ENCODE data around the gene HNRNPF.

The HNRNPF gene

DNA sequence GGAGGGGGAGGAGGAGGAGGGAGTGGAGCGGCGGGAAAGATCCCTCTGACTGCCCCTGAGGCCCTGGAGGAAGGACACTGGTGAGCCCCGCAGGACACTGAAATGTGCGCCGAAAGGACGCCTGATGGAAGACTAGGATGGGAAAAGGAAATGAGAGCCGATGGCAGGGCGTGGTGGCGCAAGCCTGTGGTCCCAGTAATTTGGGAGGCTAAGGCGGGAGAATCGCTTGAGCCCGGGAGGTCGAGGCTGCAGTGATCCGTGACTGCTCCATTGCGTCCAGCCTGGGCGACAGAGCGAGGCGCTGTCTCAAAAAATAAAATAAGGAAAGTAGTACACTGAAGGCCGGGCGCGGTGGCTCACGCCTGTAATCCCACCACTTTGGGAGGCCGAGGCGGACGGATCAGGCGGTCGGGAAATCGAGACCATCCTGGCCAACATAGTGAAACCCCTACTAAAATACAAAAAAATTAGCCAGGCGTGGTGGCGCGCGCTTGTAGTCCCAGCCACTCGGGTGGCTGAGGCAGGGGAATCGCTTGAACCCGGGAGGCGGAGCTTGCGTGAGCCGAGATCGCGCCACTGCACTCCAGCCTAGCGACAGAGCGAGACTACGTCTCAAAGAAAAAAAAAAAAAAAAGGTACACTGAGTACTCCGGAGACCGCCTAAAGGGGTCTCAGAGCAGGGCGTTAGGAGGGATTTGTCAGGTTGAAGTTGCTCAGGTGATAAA, 561 bp upstream of the HNRNPF start:
- TF ChIP-seq, protein P1, sequence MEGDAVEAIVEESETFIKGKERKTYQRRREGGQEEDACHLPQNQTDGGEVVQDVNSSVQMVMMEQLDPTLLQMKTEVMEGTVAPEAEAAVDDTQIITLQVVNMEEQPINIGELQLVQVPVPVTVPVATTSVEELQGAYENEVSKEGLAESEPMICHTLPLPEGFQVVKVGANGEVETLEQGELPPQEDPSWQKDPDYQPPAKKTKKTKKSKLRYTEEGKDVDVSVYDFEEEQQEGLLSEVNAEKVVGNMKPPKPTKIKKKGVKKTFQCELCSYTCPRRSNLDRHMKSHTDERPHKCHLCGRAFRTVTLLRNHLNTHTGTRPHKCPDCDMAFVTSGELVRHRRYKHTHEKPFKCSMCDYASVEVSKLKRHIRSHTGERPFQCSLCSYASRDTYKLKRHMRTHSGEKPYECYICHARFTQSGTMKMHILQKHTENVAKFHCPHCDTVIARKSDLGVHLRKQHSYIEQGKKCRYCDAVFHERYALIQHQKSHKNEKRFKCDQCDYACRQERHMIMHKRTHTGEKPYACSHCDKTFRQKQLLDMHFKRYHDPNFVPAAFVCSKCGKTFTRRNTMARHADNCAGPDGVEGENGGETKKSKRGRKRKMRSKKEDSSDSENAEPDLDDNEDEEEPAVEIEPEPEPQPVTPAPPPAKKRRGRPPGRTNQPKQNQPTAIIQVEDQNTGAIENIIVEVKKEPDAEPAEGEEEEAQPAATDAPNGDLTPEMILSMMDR (IDR thresholded peaks at IDR 0.05; ENCODE audit: control extremely low read depth, extremely low read depth, low read depth, missing control alignments) = no peak
- POLR2A ChIA-PET = interaction anchor here (0.6 to 1.7 kb wide), 5 partner anchors 8 to 1841 kb away, joined by 3 to 4 read pairs (median 3); no protein-coding TSS in a partner anchor
- no peak for DNase-seq (ENCODE audit: extremely low spot score)
- CTCF ChIA-PET = interaction anchor here (0.6 to 1.7 kb wide), 4 partner anchors 9 to 205 kb away, joined by 3 to 7 read pairs (median 4); no protein-coding TSS in a partner anchor

DNA sequence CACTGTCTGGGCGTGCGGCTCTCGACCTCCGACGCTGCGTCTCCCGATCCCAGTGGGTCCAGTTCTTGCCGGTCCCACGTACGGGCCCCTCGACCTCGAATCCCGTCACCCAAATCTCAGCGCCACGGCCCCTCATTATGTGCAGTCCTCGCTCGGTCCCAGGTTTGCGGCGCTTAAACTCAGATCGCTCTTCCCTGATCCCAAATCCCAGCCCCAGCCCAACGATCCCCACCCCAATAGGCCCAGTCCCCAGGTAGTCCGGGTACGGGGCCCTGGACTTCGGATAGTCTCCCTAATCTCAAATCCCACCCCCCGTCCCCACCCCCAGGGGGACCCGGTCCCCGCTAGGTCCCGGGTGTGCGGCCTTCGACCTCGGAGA, 666 bp downstream of the HNRNPF start:
- DNase-seq (ENCODE audit: extremely low spot score) = no peak
- ChIA-PET CTCF (interaction anchor here (1.0 to 1.6 kb wide), 5 partner anchors 13 to 40 kb away, joined by 3 to 5 read pairs (median 4); partner anchors contain the start of gene ZNF487), POLR2A (interaction anchor here (0.8 kb wide), 2 partner anchors 10 to 12 kb away, joined by 3 read pairs; no protein-coding TSS in a partner anchor)
- TF ChIP-seq, protein P1 (IDR thresholded peaks at IDR 0.05; ENCODE audit: control extremely low read depth, extremely low read depth, low read depth, missing control alignments) = no peak

DNA sequence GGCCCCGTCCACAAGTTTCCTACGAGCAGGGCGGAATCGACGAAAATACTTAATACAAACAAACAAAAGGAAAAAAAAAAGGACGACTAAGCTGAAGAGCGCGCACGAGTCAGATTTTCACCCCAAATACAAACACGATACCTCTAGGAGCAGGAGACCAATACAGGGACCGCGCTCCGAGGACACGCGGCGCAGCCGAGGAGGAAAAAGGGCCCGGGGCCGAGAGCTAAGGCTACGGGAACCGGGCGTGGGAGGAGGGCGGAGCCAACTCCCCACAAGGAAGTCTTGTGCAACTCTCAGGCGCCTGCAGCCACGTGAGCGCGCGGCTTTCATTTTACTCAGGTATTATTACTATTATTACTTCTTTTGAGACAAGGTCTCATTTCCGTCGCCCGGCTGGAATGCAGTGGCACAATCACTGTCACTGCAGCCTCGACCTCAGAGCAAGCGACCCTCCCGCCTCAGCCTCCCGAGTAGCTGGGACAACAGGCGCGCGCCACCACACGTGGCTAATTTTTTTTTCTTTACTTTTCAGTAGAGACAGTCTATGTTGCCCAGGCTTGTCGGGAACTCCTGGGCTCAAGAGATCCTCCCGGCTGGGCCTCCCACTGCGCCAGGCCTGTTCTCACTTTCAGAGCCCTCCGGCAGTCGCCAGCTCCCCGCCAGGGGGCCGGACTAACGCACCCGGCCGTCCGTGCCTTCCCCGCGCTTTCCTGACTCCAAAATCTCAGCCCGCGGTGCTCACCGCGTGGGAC, 1.2 kb downstream of the HNRNPF start:
- TF ChIP-seq, protein P1 (IDR thresholded peaks at IDR 0.05; ENCODE audit: control extremely low read depth, extremely low read depth, low read depth, missing control alignments) = peak; percentile 34
- CTCF ChIA-PET = interaction anchor here (1.0 to 1.6 kb wide), 6 partner anchors 12 to 41 kb away, joined by 3 to 5 read pairs (median 4); partner anchors contain the start of gene ZNF487
- POLR2A ChIA-PET = interaction anchor here (0.8 to 1.0 kb wide), 4 partner anchors 10 to 29 kb away, joined by 3 to 8 read pairs (median 4); no protein-coding TSS in a partner anchor
- peak; percentile 90 for DNase-seq (ENCODE audit: extremely low spot score)

DNA sequence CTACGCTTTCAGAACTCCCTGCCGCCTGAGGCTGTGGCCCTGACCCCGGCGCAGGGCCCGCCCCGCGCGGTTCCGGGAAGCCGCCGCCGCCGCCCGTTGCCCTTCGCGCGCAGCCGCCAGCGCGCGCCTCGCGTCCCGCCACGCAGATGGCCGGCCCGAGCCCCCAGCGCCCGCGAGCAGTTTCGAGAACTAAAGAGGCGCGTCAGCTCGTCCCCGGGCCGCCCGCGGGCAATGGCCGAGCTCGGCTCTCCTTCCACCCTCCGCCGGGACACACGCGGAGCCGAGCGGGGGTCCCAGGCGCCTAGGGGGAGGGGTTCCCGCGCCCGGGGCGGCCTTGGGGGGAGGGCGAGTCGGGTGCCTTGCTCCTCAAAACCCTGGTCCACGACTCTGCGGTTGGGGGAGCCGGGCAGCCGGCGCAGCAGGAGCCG, 1.8 kb downstream of the HNRNPF start:
- ChIA-PET CTCF (interaction anchor here (1.0 to 1.6 kb wide), 6 partner anchors 11 to 42 kb away, joined by 3 to 5 read pairs (median 4); partner anchors contain the start of gene ZNF487), POLR2A (interaction anchor here (1.0 kb wide), 2 partner anchors 11 to 29 kb away, joined by 6 to 8 read pairs; no protein-coding TSS in a partner anchor)
- TF ChIP-seq, protein P1 (IDR thresholded peaks at IDR 0.05; ENCODE audit: control extremely low read depth, extremely low read depth, low read depth, missing control alignments) = no peak
- peak; percentile 56 for DNase-seq (ENCODE audit: extremely low spot score)

DNA sequence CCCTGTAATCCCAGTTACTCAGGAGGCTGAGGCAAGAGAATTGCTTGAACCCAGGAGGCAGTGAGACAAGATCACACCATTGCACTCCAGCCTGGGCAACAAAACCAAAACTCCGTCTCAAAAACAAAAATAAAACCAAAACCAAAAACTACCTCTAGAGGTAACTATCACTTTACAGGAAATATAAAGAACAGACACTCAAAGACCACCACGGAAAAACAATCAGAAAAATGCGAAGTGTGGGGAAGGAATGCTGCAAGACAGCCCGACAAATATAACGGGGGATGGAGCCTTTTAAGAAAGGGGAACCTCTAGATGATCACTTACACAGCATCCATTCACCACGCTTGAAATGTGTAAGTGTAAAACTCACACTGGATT, 4.3 kb downstream of the HNRNPF start:
- TF ChIP-seq, protein P1 (IDR thresholded peaks at IDR 0.05; ENCODE audit: control extremely low read depth, extremely low read depth, low read depth, missing control alignments) = no peak
- POLR2A ChIA-PET = no interaction called here
- CTCF ChIA-PET = no interaction called here
- DNase-seq (ENCODE audit: extremely low spot score) = no peak
